Mucosa of rectum (tissue), 2 donors: ENCODE data around the gene ITPKB.

Experiments
- H3K27ac ChIP-seq, 2 donors: one replicate each; pipeline ENCODE4 v1.7.0; 2013; ENCODE audit warnings: inconsistent platforms in 2 of 2, low read depth in 2 of 2, low read length in 2 of 2
- H3K27me3 ChIP-seq, 2 donors: one replicate each; pipeline ENCODE4 v1.7.0; 2013; ENCODE audit warnings: low read length in 2 of 2; ENCODE audit not compliant: control insufficient read depth in 2 of 2, insufficient read depth in 2 of 2
- H3K36me3 ChIP-seq, 2 donors: one replicate each; pipeline ENCODE4 v1.7.0; 2013; ENCODE audit warnings: low read length in 2 of 2; ENCODE audit not compliant: control insufficient read depth in 2 of 2, insufficient read depth in 2 of 2
- H3K4me1 ChIP-seq, 2 donors: one replicate each; pipeline ENCODE4 v1.7.0; 2013; ENCODE audit warnings: low read length in 2 of 2, mild to moderate bottlenecking in 1 of 2; ENCODE audit not compliant: control insufficient read depth in 2 of 2, insufficient read depth in 2 of 2
- H3K4me3 ChIP-seq, 2 donors: one replicate each; pipeline ENCODE4 v1.7.0; 2013; ENCODE audit warnings: low read length in 2 of 2
- H3K9ac ChIP-seq, 2 donors: one replicate each; pipeline ENCODE4 v1.7.0; 2013; ENCODE audit warnings: low read length in 2 of 2, low read depth in 1 of 2, mild to moderate bottlenecking in 1 of 2
- H3K9me3 ChIP-seq, 2 donors: one replicate each; pipeline ENCODE4 v1.7.0; 2013; ENCODE audit warnings: low read length in 2 of 2; ENCODE audit not compliant: control insufficient read depth in 2 of 2
- donor health status: healthy.
- donor health status: Normal muscosa, but diverticular disease.

The ITPKB gene

GRCh38 chr1:226688056-226688748, 50.9 kb downstream of the ITPKB start:
- Histone ChIP-seq H3K36me3 (no peaks in the 10 kb centered on the region), H3K27ac (peak overlapping the region in 1 of 2 donors; percentile 19), H3K9me3 (no peaks in the 10 kb centered on the region), H3K9ac (no peak overlapping the region), H3K4me1 (peaks cover 4 to 7% of the 10 kb centered on the region in 2 donors), H3K27me3 (no peaks in the 10 kb centered on the region), H3K4me3 (no peak overlapping the region)

- no peak overlapping the region for H3K4me3 ChIP-seq
- no peaks in the 10 kb centered on the region for H3K27me3 ChIP-seq
- no peaks in the 10 kb centered on the region for H3K9me3 ChIP-seq
- peaks cover 0 to 7% of the 10 kb centered on the region in 2 donors for H3K4me1 ChIP-seq
- no peak overlapping the region for H3K27ac ChIP-seq
- H3K9ac ChIP-seq = no peak overlapping the region
- H3K36me3 ChIP-seq = no peaks in the 10 kb centered on the region
Observed at GRCh38 chr1:226687426-226687825, 51.7 kb downstream of the ITPKB start.

GRCh38 chr1:226686440-226687425, 52.3 kb downstream of the ITPKB start:
- Histone ChIP-seq H3K27ac (peak overlapping the region in 1 of 2 donors; percentile 22), H3K27me3 (no peaks in the 10 kb centered on the region), H3K9ac (no peak overlapping the region), H3K4me1 (peaks cover 0 to 7% of the 10 kb centered on the region in 2 donors), H3K9me3 (no peaks in the 10 kb centered on the region), H3K4me3 (no peak overlapping the region), H3K36me3 (no peaks in the 10 kb centered on the region)

GRCh38 chr1:226685196-226685820, 53.8 kb downstream of the ITPKB start:
- no peaks in the 10 kb centered on the region for H3K9me3 ChIP-seq
- H3K27ac ChIP-seq = no peak overlapping the region
- no peaks in the 10 kb centered on the region for H3K27me3 ChIP-seq
- no peaks in the 10 kb centered on the region for H3K36me3 ChIP-seq
- H3K4me3 ChIP-seq = no peak overlapping the region
- H3K4me1 ChIP-seq = peaks cover 3 to 5% of the 10 kb centered on the region in 2 donors
- H3K9ac ChIP-seq = no peak overlapping the region

- H3K27me3 ChIP-seq = no peaks in the 10 kb centered on the region
- H3K4me3 ChIP-seq = no peak overlapping the region
- H3K36me3 ChIP-seq = no peaks in the 10 kb centered on the region
- H3K9ac ChIP-seq = no peak overlapping the region
- H3K27ac ChIP-seq = no peak overlapping the region
- no peaks in the 10 kb centered on the region for H3K9me3 ChIP-seq
- H3K4me1 ChIP-seq = peaks cover 6 to 10% of the 10 kb centered on the region in 2 donors
Observed at GRCh38 chr1:226684026-226684425, 55.1 kb downstream of the ITPKB start.

- Histone ChIP-seq H3K4me1 (peaks cover 6 to 17% of the 10 kb centered on the region in 2 donors), H3K27ac (no peak overlapping the region), H3K27me3 (no peaks in the 10 kb centered on the region), H3K36me3 (no peaks in the 10 kb centered on the region), H3K9ac (no peak overlapping the region), H3K9me3 (no peaks in the 10 kb centered on the region), H3K4me3 (no peak overlapping the region)
Observed at GRCh38 chr1:226682871-226683814, 55.9 kb downstream of the ITPKB start.

GRCh38 chr1:226681652-226682493, 57.2 kb downstream of the ITPKB start:
- Histone ChIP-seq H3K36me3 (no peaks in the 10 kb centered on the region), H3K27me3 (no peaks in the 10 kb centered on the region), H3K27ac (no peak overlapping the region), H3K9me3 (no peaks in the 10 kb centered on the region), H3K4me3 (no peak overlapping the region), H3K4me1 (peaks cover 14 to 27% of the 10 kb centered on the region in 2 donors), H3K9ac (no peak overlapping the region)

GRCh38 chr1:226680653-226681052, 58.4 kb downstream of the ITPKB start:
- peak overlapping the region; percentile 41 to 67 for H3K9ac ChIP-seq
- H3K36me3 ChIP-seq = no peaks in the 10 kb centered on the region
- peaks cover 24 to 37% of the 10 kb centered on the region in 2 donors for H3K4me1 ChIP-seq
- no peaks in the 10 kb centered on the region for H3K9me3 ChIP-seq
- peak overlapping the region; percentile 82 to 85 for H3K27ac ChIP-seq
- H3K27me3 ChIP-seq = no peaks in the 10 kb centered on the region
- peak overlapping the region in 1 of 2 donors; percentile 75 for H3K4me3 ChIP-seq
